ENCODE results near the gene ACSL6. TPM values are rescaled to one million over a fixed set of nuclear protein-coding genes. Genes with fewer than 3 reads are reported as not detected.

The ACSL6 gene
- total RNA-seq, 1 donor from 2014 or later: 32.9 TPM

DNA sequence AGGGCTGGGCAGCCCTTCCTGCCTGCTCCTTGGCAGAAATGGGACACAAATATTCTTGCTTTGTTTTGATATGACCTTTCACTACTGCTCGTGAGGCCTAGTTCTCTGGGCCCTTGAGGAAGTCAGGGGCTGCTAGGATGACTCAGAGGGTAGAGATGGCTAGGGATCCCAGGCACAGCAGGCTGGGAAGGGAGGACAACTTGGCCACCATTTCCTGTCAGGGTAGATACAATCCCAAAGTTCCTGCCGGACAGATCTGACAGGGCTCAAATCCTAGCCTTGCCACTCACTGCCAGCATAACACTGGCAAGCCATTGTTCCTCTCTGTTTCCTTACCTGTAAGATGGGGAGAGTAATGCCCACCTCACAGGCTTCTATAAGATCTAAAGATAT lies 34.2 kb downstream of the ACSL6 start:
- DNase-seq: no peak

- no peak for DNase-seq
Observed at GRCh38 chr5:131976414-131977211, 34.8 kb downstream of the ACSL6 start.

DNA sequence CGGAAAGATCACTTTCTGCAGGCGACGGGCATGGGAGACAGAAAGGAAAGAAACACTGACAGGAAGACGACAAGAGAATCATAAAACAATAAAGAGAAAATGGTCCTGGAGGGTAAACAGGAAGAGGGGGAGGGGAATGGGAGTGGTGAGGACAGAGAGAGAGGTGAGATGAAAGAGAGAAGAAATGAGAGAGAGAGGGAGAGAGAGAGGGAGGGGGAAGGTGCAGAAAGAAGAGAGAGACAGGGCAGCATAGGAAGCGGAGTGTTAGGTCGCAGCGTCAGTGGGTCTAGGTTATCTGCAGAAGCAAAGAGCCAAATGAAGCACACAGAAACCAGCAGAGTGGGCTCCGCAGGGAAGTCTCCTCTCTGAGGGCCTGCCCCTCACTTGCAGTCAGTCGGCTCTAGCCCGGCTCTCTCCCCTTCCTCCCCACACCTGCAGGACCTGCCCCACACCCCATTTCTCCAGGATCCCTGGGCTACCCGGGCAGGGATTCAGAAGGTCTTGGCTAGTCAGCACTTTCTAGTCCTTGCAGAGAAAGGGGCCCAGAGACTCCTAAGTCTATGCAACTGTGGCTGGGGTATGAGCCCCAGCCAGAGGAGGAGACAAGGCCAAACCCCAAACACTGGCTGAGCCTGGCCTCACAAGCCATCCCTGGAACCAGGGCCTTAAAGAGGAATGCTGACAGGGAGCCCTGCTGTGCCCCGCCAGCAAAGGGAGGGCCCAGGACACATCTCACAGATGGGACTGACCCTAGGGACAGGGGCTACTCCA lies 36.3 kb downstream of the ACSL6 start:
- no peak for DNase-seq

DNA sequence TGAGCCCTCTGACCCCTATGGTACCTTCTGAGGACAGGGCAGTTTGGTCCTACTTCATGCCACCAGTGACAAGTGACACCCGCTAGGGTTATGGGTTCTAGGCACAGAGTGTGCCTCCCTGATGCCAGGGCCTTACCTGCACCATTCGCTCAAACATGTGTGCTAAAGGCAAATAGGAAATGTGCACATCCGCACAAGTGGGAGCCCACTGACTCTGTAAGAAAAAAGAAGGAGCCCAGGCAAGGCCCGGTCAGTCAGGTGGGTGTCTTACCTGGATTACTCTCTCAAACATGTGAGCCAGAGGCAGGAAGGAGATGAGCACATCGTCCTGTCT lies 36.9 kb downstream of the ACSL6 start:
- DNase-seq: no peak

DNA sequence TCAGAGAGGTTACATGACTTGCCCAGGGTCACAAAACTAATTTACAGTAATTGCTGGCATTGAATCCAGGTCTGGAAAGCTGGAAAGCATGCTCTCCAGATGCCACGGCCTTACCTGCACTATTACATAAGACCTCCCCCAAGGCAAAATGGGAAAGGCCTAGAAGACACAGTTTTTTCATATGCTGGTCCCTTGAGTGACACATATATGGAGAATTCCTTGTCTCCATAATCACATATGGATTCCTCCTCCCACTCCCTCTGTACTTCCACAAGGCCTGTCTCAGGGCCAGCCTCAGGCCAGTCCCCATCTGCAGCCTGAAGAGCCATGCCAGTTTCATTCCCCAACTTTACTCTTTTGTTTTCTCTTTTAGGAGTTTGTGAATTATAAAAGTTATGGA lies 37.4 kb downstream of the ACSL6 start:
- no peak for DNase-seq

- DNase-seq: no peak
Observed at GRCh38 chr5:131973089-131973712, 38.3 kb downstream of the ACSL6 start.

DNA sequence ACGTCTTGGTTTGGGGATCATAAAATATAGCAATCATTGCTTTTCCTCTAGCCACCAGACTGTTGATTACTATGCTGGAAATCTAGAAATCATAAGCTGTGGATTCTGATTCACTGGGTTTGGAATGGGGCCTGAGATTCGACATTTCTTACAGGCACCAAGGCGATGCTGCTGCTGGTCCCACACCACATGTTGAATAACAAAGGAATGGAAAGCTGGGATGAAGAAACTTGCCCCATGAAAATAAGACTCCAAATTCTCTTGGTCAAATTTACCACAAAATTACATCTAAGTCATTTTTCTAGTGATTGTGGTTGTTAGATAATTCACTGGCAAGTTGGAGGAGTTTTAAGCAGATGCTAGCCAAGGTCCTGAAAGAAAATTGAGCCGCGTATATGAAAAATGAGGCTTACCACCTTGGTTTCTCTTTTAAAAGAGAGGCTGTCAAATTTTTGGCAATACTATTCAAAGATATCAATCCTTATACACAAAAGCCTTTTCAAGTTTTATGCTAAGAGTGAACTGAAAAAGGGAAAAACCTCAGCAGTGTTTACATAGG lies 43.0 kb downstream of the ACSL6 start:
- no peak for DNase-seq

DNA sequence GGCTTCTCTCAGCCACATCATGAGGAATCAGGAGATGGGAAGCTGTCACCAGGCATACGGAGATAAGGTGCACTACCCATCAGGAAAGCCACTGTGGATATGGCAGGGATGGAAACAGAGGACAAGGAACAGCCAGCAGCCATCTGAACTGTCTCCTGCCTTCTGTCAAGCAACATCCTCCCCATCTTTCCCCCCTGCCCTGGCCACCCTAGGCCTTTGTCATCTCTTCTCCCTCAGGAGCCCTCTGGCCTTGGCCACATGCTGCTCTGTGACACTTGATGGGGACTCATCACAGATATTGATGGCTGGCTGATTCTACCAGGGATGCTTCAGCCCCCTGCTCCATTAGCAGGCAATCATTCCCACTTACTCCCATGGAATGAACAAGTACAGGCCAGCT lies 44.9 kb downstream of the ACSL6 start:
- no peak for DNase-seq

DNA sequence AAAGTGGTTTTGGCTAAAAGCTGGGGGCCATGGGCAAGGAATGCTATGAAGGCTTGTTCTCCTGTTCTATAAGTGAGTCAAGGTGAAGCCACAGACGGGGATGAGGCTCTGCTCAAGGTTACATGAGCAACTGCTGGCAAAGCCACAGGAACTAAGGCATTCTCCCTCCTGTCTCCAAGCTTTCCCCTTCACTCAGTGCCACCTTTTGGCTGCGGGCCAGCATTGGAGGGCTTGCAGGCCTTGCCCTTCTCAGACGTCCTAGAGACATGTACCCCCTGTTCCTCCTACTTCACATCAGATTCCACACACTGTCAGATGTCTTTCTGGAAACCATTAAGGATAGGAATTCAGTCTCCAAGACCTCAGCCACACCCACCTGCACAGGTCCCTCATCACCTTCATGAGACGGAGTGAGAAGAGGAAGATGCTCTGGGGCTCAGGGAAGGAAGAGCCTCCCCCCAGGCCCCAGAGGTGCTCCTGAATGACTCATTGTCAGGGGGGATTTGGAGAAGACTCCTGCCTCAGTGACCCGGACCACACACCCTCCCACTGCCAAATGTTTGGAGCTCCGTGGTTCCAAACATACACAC lies 45.5 kb downstream of the ACSL6 start:
- no peak for DNase-seq

GRCh38 chr5:131959906-131960305 lies 51.6 kb downstream of the ACSL6 start:
- DNase-seq: no peak

GRCh38 chr5:131959136-131959535 lies 52.3 kb downstream of the ACSL6 start:
- DNase-seq: no peak

DNA sequence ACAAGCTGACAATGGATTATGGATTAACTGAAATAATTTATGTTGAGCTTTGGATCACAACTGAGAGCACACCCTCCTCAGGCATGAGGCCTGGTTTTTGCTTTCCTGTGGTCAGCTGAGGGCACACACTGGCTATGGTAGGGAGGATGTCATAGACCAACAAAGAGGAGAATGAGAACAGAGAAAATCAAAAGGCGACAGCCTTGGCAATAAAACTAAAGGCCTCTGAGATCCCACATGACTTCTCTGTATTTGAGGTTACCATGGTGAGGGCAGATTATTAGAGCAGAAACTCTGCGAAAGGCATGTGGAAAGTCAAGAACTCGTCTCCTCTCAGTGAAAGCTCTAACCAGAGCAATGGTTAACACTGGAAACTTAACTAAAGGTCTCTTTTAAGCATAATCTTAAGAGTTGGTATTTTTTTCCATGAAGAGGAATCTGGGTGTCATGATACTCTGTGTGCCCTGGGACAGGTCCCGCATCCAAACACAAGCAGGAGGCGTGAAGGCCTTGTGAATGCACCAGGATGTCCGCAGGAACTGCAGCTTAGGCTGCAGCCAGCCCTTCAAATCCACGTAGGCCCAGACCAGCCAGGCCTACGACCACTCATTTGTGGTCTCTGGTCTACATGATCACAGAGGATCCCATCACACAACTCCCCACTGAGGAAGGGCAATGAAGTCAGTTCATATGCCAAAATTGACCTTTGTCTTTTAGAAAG lies 53.6 kb downstream of the ACSL6 start:
- DNase-seq: no peak

DNA sequence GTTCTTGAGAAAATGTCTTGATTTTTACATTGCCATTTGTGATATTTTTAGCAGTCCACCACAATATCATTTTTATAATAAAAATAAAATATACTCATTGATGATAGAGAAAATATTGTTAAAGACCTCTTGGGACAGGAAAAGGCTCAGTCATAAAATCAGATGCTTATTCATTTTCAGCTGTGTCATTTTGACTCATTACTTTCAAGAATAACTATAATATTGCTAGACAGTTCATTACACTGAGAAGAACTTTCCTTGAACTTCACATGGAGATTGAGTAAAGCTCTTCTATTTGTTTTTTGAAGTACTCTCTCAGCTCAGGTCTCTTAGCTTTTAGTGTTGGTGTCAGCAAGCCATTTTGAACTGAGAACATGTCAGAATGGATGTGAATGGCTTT lies 57.5 kb downstream of the ACSL6 start:
- no peak for DNase-seq

DNA sequence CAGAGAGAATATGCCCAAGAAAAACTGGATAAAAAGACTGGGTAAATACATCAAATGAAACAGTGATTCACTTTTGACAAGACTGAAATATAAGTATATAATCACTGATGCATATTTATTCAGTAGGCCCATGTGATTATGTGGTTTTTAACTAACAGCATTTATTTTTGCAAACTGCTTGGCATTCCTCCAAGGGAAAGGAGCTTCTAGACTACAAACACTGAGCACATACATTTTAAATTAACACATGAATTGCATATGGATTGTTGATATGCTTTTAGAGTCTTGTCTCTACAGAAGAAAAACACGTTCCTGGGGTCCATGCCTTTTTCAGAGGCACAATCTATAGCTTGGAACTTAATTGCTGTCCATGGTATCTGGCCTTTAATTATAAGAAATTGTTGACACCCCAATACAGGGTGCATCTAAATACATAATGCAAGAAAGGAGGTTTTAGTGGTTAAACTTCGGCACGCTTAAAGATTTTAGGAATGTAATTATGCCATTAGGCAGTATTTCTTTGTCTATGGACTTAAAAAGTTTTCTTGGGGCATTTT lies 59.1 kb downstream of the ACSL6 start:
- no peak for DNase-seq

DNA sequence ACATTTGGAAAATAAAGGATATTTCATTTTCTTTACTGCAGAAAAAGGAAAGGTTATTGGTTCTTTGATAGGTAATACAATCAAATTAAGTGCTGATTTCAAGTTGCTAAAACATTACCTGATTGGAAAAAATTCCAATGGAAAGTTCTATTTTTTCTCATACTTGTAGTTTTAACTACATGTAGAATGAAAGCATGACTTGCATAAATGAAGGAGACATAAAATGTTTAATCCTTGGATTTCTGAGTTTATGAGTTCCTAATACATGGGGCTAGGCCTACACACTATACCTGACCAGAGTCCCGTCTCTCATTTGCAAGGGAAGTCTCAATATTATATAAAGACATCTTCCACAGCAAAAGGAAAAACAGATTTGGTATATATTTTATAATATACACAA lies 60.8 kb downstream of the ACSL6 start:
- DNase-seq: no peak

- DNase-seq: no peak
Observed at GRCh38 chr5:131947445-131947844, 64.0 kb downstream of the ACSL6 start.

DNA sequence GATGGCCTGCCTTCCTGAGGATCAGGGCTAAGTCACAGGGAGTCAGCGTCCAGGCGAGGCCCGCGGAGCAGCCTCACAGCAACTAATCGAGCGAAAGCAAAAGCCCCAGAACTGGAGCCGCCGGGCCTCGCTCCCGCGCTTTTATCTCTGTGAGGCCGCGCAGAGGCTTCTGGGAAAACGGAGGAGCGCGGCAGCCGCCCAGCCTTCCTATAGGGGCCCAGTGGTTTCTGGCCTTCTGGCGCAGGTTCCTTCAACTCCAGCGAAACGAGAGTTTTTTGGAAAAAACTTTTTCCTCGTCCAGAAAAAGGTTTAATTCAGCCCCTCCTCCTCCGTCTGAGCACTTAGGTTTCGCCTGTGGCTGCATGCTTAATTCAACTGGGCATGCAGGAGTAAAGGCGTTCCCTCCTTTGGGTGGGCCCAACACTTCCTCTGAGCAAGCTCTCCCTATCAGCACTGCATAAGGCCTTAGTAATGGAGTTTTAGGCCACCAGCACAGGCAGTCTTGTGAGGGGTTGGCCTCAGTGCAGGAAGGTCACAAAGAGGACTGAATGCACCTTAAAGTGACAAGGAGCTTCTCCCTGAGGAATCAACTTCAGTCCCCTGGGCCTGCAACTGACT lies 65.8 kb downstream of the ACSL6 start, which contains the start of gene MEIKIN:
TSS of gene MEIKIN (minus strand) at position 113 of the 618 bp plus-strand sequence. CDS start 158 bp downstream, outside the sequence.
- DNase-seq: no peak

DNA sequence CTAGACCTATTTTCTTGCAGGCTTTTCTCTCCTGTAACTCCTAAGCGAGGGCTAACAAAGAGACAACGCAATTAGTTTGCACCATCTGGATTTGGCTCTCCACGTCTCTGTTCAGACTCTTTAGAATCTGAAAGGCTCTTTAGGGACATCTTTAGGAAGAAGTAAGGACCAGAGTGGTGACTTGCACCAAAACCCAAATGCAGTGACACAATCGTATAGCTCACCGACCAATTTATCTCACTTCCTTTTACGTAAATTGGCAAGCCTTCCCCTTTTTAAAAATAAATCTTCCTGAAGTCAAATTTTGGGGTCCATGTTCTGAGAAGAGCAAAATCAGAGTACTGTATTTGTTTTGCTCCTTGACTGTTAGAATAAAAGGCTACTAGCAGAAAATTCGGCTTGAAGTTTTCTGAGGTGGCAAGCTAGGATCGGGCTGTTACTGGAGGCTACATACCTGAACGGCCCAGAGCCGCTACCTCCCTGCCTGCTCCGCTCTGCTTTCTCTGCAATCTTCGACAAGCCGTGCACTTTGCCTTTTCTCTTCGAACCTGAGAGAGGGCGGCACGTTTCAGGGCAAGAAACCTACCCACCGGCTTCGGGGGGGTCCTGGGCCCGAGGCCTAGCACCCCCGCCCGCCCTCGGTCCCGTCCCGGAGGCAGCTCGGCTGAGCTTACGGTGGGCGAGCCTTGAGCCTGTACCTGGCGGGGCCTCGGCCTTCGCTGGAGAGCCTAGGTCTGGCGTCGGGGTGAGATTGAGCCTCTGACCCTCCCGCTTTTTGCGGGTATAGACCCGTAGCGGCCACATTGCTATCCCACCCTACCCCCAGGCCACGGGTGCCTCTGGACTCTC lies 66.5 kb downstream of the ACSL6 start:
- DNase-seq: no peak

DNA sequence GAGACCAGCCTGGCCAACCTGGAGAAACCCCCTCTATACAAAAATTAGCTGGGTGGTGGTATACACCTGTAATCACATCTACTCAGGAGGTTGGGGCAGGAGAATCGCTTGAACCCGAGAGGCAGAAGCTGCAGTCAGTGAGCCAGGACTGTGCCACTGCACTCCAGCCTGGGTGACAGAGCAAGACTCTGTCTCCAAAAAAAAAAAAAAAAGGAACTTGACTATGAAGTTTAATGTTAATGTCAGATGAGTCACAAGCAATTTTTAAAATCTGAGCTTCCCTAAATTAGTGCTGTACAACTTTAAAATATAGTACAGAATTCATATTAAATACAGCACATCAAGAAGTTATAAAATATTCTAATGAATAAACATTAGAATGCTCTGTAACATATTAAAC lies 67.5 kb downstream of the ACSL6 start:
- DNase-seq: no peak

- no peak for DNase-seq
Observed at GRCh38 chr5:131942016-131942415, 69.4 kb downstream of the ACSL6 start.

Measured in occipital lobe (tissue), 2 donors.